ENCODE data around the gene FAM78B.

Gene FAM78B

GRCh38 chr1:166175032-166175431 is 8.2 kb upstream of the FAM78B start:
- DNase-seq (ENCODE audit: extremely low read depth, low read depth), result no peak
- TF ChIP-seq CTCF (IDR thresholded peaks at IDR 0.05; ENCODE audit: low read depth, low read length, missing control alignments), result no peak
- H3K4me3 ChIP-seq (replicated peaks; ENCODE audit: low read depth, low read length), result no peak overlapping the region

- TF ChIP-seq CTCF (IDR thresholded peaks at IDR 0.05; ENCODE audit: low read depth, low read length, missing control alignments), result no peak
- no peak for DNase-seq (ENCODE audit: extremely low read depth, low read depth)
- H3K4me3 ChIP-seq (replicated peaks; ENCODE audit: low read depth, low read length), result no peak overlapping the region
These were observed 7.3 kb upstream of the FAM78B start for GRCh38 chr1:166174108-166174507.

- no peak for DNase-seq (ENCODE audit: extremely low read depth, low read depth)
- H3K4me3 ChIP-seq (replicated peaks; ENCODE audit: low read depth, low read length), result no peak overlapping the region
- TF ChIP-seq CTCF (IDR thresholded peaks at IDR 0.05; ENCODE audit: low read depth, low read length, missing control alignments), result no peak
These were observed 5.3 kb upstream of the FAM78B start for GRCh38 chr1:166172106-166172505.

- no peak for DNase-seq (ENCODE audit: extremely low read depth, low read depth)
- no peak for TF ChIP-seq CTCF (IDR thresholded peaks at IDR 0.05; ENCODE audit: low read depth, low read length, missing control alignments)
- H3K4me3 ChIP-seq (replicated peaks; ENCODE audit: low read depth, low read length), result no peak overlapping the region
These were observed 3.9 kb upstream of the FAM78B start for GRCh38 chr1:166170726-166171125.

- no peak for DNase-seq (ENCODE audit: extremely low read depth, low read depth)
- no peak for TF ChIP-seq CTCF (IDR thresholded peaks at IDR 0.05; ENCODE audit: low read depth, low read length, missing control alignments)
- no peak overlapping the region for H3K4me3 ChIP-seq (replicated peaks; ENCODE audit: low read depth, low read length)
These were observed 3.3 kb upstream of the FAM78B start for GRCh38 chr1:166170075-166170474.

- DNase-seq (ENCODE audit: extremely low read depth, low read depth), result no peak
- H3K4me3 ChIP-seq (replicated peaks; ENCODE audit: low read depth, low read length), result no peak overlapping the region
- TF ChIP-seq CTCF (IDR thresholded peaks at IDR 0.05; ENCODE audit: low read depth, low read length, missing control alignments), result no peak
These were observed 2.4 kb upstream of the FAM78B start for GRCh38 chr1:166169182-166169581.

GRCh38 chr1:166167572-166167925 is 748 bp upstream of the FAM78B start:
- H3K4me3 ChIP-seq (replicated peaks; ENCODE audit: low read depth, low read length), result peak overlapping the region; percentile 33

More at GRCh38 chr1:166167572-166167925, 748 bp upstream of the FAM78B start:
- no peak for TF ChIP-seq CTCF (IDR thresholded peaks at IDR 0.05; ENCODE audit: low read depth, low read length, missing control alignments)
- DNase-seq (ENCODE audit: extremely low read depth, low read depth), result no peak
